Nephron progenitor cell (in vitro differentiated cells): ENCODE results near the gene RSPH1.

Experiments
- DNase-seq: peaks from one replicate; pipeline ENCODE4 v3.0.0; 2021
- H3K27ac Mint-ChIP-seq: 2 replicates; pipeline ENCODE4 v1.8.0; 2021; ENCODE audit warnings: mild to moderate bottlenecking, moderate library complexity, mixed read lengths
- H3K27me3 Mint-ChIP-seq: 2 replicates; pipeline ENCODE4 v1.8.0; 2021; ENCODE audit warnings: mild to moderate bottlenecking, low read depth, mixed read lengths; ENCODE audit not compliant: poor library complexity
- H3K36me3 Mint-ChIP-seq: 2 replicates; pipeline ENCODE4 v1.8.0; 2021; ENCODE audit warnings: low read depth, mixed read lengths
- H3K4me1 Mint-ChIP-seq: 2 replicates; pipeline ENCODE4 v1.8.0; 2021; ENCODE audit warnings: mixed read lengths
- H3K4me3 Mint-ChIP-seq: 2 replicates; pipeline ENCODE4 v1.8.0; 2021; ENCODE audit warnings: mild to moderate bottlenecking, moderate library complexity, mixed read lengths
- H3K9me3 Mint-ChIP-seq: 2 replicates; pipeline ENCODE4 v1.8.0; 2021; ENCODE audit warnings: mild to moderate bottlenecking, moderate library complexity, mixed read lengths
- TF ChIP-seq, protein P1 (sequence below): fragments of 200-600 bp; sonication (generic); IDR thresholded peaks from 2 replicates; pipeline ENCODE4 v1.5.0; 2021; ENCODE audit warnings: antibody characterized with exemption

Gene RSPH1

GRCh38 chr21:42507418-42507817, 11.4 kb upstream of the RSPH1 start:
- Mint-ChIP-seq H3K4me3 (no peak overlapping the region), H3K9me3 (no peaks in the 10 kb centered on the region), H3K4me1 (peaks cover 22% of the 10 kb centered on the region), H3K27me3 (peaks cover 23% of the 10 kb centered on the region), H3K27ac (no peak overlapping the region), H3K36me3 (no peaks in the 10 kb centered on the region)
- no peak for DNase-seq
- TF ChIP-seq, protein P1, sequence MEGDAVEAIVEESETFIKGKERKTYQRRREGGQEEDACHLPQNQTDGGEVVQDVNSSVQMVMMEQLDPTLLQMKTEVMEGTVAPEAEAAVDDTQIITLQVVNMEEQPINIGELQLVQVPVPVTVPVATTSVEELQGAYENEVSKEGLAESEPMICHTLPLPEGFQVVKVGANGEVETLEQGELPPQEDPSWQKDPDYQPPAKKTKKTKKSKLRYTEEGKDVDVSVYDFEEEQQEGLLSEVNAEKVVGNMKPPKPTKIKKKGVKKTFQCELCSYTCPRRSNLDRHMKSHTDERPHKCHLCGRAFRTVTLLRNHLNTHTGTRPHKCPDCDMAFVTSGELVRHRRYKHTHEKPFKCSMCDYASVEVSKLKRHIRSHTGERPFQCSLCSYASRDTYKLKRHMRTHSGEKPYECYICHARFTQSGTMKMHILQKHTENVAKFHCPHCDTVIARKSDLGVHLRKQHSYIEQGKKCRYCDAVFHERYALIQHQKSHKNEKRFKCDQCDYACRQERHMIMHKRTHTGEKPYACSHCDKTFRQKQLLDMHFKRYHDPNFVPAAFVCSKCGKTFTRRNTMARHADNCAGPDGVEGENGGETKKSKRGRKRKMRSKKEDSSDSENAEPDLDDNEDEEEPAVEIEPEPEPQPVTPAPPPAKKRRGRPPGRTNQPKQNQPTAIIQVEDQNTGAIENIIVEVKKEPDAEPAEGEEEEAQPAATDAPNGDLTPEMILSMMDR: no peak

DNA sequence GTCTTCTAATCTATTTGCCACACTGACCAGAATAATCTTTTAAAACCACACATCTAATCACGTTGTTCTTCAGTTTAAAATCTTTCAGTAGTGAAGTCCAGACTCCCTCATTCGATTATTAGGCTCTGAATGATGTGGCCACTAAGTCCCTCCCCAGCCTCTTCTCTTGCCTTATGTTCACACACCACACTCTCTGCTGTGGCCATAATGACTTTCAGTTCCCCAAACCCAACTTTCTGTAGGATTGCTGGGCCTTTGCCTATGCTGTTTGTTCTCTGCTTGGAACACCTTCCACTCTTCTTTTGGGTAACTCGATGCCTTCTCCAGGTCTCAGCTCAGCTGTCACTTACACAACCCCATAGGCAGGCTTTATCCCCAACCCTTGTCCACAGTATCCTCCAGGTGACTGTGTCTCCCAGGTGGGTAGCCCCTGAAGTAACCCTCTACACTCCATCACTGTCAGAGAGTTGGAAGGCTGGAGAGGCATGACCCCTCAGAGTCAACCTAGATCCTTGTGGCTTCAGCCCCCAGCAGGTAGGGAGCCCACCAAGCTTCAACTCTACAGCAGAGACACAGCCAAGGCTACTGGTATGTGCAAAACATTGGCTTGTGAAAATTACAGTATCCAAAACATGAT, 9.2 kb upstream of the RSPH1 start:
- peaks cover 27% of the 10 kb centered on the region for H3K27me3 Mint-ChIP-seq

GRCh38 chr21:42503711-42504110, 7.7 kb upstream of the RSPH1 start:
- peaks cover 24% of the 10 kb centered on the region for H3K27me3 Mint-ChIP-seq
- H3K27ac Mint-ChIP-seq: no peak overlapping the region
- H3K36me3 Mint-ChIP-seq: no peaks in the 10 kb centered on the region
- H3K4me3 Mint-ChIP-seq: no peak overlapping the region
- H3K4me1 Mint-ChIP-seq: peaks cover 11% of the 10 kb centered on the region
- TF ChIP-seq, protein P1: no peak
- H3K9me3 Mint-ChIP-seq: no peaks in the 10 kb centered on the region
- no peak for DNase-seq

More for the DNA sequence above, 9.2 kb upstream of the RSPH1 start:
- Mint-ChIP-seq H3K4me3 (no peak overlapping the region), H3K4me1 (peaks cover 17% of the 10 kb centered on the region), H3K9me3 (no peaks in the 10 kb centered on the region), H3K27ac (no peak overlapping the region), H3K36me3 (no peaks in the 10 kb centered on the region)
- TF ChIP-seq, protein P1: no peak
- DNase-seq: no peak

DNA sequence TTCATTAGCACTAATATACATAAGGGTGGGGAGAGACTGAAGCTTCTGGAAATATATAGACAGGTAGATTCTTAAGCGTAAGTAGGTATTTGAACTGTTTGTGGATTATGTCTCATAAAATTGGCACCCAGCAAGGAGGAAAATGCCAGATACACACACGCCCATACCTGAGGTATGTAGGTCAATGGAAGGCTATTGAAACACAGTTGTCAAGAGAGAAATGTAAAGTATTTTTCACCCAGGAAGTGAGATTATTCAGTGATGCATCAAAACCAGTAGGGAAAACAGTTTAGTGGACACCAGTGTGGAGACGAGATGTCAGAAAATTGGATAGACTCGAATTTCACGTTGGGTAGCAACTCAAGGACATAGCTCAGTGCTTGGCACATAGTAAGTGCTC, 4.7 kb upstream of the RSPH1 start:
- Mint-ChIP-seq H3K4me3 (no peak overlapping the region), H3K9me3 (no peaks in the 10 kb centered on the region), H3K27ac (no peak overlapping the region), H3K36me3 (no peaks in the 10 kb centered on the region), H3K27me3 (peaks cover 24% of the 10 kb centered on the region), H3K4me1 (peaks cover 20% of the 10 kb centered on the region)
- TF ChIP-seq, protein P1: no peak
- DNase-seq: no peak

DNA sequence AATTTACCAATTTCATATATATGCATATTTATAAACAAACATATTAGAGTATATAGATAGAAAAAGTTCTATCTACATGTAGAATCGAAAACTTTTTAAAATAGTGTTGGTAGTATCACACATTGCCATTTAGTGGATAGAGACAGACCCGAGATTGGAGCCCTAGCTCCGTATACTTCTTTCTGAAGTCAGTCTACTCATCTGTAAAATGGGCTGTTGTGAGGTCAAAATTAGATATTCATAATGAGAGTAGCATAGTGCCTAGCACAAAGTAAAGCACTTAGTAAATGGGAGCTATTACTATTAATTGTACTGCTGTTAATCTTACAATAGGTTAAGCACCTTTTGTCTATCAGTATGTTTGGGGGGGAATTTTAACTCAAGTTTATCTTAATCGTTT, 4.2 kb upstream of the RSPH1 start:
- Mint-ChIP-seq H3K9me3 (no peaks in the 10 kb centered on the region), H3K36me3 (no peaks in the 10 kb centered on the region), H3K4me3 (no peak overlapping the region), H3K27ac (no peak overlapping the region), H3K4me1 (peaks cover 24% of the 10 kb centered on the region), H3K27me3 (peaks cover 22% of the 10 kb centered on the region)
- TF ChIP-seq, protein P1: no peak
- no peak for DNase-seq

DNA sequence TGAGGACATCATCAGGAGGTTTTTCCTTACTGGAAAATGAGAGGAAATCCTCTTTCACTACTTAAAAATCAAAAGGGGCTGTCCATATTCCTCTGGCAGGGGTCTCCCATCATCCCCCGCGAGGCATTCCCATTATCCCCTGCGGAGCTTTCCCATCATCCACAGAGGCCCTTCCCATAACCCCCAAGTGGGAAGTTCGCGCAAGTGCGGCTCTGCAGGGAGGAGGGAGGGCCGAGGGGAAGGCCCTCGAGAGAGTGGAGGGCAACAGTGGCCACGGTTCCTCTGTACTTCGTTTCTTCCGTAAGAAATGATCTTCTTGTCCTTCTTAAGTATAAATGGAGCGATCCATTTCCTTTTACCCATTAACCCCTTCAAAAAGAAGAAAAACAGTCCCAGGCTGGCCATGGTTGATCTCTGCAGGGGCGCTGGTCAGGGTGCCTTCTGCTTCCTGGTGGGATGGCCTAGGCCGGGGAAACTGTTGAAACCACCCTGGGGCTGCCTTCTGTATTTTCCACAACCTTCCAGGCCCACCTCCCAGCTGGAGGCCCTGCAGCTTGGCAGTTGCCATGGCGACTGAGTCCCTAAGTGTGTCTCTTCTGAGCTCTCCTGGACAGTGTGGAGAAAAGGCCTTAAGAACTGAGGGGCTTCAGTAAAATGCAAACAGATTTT, 3.6 kb upstream of the RSPH1 start:
- Mint-ChIP-seq H3K36me3 (no peaks in the 10 kb centered on the region), H3K27ac (no peak overlapping the region), H3K4me3 (no peak overlapping the region), H3K4me1 (peaks cover 24% of the 10 kb centered on the region), H3K27me3 (peaks cover 26% of the 10 kb centered on the region), H3K9me3 (no peaks in the 10 kb centered on the region)
- DNase-seq: peak; percentile 57
- TF ChIP-seq, protein P1: no peak
